SK-N-MC (cell line): ENCODE measurements around the gene AQP5.

ENCODE experiments used
- EZH2 ChIP-seq: fragments of 200-600 bp; sonication (generic); IDR thresholded peaks from one replicate; pipeline ENCODE4 v1.6.1; 2017; ENCODE audit warnings: antibody characterized with exemption
- POLR2AphosphoS5 ChIP-seq: IDR thresholded peaks from 2 replicates; pipeline ENCODE4 v1.6.1; 2012; ENCODE audit warnings: mild to moderate bottlenecking, low read depth, low read length, borderline replicate concordance

DNA sequence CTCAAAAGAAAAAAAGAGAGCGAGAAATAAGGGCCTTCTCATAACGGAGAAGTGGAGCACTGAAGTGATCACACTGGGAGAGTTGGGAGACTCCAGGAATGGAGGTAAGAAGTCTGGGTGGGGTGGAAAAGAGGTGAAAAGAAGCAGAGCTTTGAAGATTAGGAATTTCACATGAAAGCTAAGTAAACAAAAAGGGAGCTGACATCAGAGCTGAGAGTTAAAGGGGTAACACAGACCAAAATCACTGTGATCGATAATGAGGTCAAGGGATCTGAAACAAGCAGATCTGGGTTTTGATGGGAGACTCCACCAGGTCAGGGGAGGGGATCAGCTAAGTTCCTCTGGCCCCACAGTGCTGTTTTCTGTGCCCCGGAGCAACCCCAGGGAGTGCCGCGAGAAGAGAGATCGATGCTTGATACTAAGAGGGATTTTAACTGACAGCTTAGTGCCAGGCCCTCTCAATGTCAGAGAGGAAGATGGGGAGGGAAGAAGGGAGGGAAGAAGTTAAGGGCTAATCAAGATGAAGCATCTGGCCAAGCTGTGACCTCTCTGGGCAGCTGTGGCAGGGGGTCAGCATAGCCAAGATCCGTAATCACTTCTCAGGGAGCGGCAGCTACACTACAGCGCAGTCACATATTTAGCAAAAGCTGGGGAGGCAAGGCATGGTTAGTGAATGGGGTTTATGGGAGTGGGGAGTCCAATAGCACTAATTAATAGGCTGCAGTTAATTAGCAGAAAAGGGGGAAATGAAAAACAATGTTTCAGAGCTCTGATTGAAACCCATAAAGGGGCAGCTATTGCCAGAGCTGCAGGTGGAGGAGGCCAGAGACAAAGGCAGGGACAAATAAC is 19.1 kb downstream of the AQP5 start:
- TF ChIP-seq POLR2AphosphoS5 = no peak
- no peak for TF ChIP-seq EZH2
